HUES6 (cell line): ENCODE data around the gene ZNRF1.

Source experiments
- H3K27ac ChIP-seq: 2 replicates; pipeline ENCODE4 v1.7.0; 2013; ENCODE audit warnings: low read depth, mild to moderate bottlenecking, low read length, inconsistent platforms
- H3K27me3 ChIP-seq: 2 replicates; pipeline ENCODE4 v1.6.1; 2013; ENCODE audit warnings: low read length; ENCODE audit not compliant: control insufficient read depth, insufficient read depth
- H3K36me3 ChIP-seq: 2 replicates; pipeline ENCODE4 v1.6.1; 2013; ENCODE audit warnings: low read length; ENCODE audit not compliant: control insufficient read depth, insufficient read depth
- H3K4me1 ChIP-seq: 2 replicates; pipeline ENCODE4 v1.6.1; 2013; ENCODE audit warnings: low read length; ENCODE audit not compliant: control insufficient read depth, insufficient read depth
- H3K4me3 ChIP-seq: 2 replicates; pipeline ENCODE4 v1.5.1; 2013; ENCODE audit warnings: low read depth, low read length
- H3K9ac ChIP-seq: one replicate; pipeline ENCODE4 v1.6.1; 2013; ENCODE audit warnings: mild to moderate bottlenecking, low read length
- H3K9me3 ChIP-seq: 2 replicates; pipeline ENCODE4 v1.6.1; 2013; ENCODE audit warnings: low read depth, low read length; ENCODE audit not compliant: control insufficient read depth, insufficient read depth

The ZNRF1 gene

DNA sequence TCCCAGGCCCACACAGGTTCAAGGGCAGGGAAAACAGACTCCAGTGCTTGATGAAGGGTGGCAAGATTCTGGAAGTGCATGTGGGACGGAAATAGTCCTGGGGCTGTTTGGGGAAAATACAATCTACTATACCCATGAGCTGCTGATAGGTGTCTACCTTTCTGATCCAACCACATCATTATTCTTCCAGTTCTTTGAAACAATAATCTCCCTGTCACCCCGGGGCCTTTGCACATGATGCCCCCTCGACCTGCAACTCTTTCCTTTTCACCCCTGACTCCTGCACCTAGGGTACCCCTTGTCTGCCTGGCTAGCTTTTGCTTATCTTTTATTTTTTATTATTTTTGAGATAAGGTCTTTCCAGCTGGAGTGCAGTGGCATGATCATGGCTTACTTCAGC is 72.8 kb downstream of the ZNRF1 start:
- Histone ChIP-seq H3K9ac (no peak overlapping the region), H3K27me3 (no peaks in the 10 kb centered on the region), H3K4me1 (peaks cover 13% of the 10 kb centered on the region), H3K9me3 (no peaks in the 10 kb centered on the region), H3K27ac (no peak overlapping the region), H3K36me3 (no peaks in the 10 kb centered on the region), H3K4me3 (no peak overlapping the region)

DNA sequence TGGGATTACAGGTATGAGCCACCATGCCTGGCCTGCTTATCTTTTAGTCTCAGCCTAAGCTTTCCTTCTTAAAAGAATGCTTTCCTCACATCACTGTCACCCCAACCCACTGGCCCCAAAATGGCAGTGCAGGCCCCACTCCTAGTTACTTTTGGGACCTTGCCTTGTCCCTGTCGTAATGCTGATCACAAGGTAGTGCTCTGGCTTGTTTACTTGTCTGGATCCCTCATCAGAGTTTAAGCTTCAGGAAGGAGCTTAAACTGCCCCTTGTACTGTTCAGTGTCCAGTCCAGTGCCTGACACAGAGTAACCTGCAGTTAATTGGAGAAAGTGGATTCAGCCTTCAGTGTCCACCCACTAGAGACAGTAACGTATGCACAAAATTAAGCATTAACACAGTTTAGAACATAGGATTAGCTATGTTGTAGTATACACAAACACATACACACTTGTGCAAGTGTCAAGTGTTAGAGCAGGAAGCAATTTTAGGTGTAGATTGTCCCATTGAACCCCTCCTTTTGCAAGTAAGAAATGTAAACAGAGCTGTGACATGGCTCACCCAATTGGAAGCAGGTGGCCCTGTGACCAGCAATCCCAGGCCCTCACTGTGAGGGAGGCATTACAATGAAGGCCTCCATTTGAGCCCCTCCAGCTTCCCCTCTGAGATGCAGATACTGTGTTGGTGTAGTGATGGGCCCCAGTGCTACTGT is 73.6 kb downstream of the ZNRF1 start:
- Histone ChIP-seq H3K36me3 (no peaks in the 10 kb centered on the region), H3K9me3 (no peaks in the 10 kb centered on the region), H3K9ac (no peak overlapping the region), H3K4me1 (peaks cover 13% of the 10 kb centered on the region), H3K27me3 (no peaks in the 10 kb centered on the region), H3K4me3 (no peak overlapping the region), H3K27ac (no peak overlapping the region)

DNA sequence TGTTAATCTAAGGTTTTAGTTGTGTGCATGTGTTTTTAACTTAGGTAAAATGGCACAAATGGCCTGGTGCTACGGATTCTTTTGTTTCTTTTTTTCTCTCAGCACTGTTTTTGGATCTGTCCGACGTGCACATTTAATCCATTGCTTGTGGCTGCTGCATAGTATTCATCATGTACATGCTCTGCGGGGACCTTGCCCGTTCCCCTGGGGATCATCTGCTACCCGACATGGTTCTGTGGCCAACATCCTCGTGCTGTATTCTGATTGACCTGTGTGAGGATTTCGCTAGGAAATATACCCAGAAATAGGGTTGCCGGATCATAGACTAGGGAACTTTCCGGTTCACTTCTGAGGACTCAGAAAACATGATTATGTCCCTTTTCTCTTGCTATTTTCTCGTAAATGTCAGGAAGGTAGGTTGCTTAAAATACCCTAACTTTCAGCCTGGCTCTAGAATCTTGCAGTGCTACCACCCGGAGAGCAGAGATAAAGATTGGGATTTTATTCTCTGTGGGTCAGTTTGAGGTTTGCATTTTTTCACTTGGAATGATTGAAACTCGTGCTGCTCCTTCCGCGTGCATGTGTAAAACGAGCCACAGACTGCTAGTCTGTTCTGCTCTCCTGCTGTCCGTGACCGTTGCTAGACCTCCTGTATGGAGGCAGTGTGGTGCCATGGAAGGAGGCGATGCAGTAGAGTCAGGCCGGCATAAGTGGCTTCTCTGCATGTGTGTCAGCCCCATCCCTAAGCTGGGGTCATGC is 74.9 kb downstream of the ZNRF1 start:
- Histone ChIP-seq H3K36me3 (no peaks in the 10 kb centered on the region), H3K4me3 (no peak overlapping the region)

DNA sequence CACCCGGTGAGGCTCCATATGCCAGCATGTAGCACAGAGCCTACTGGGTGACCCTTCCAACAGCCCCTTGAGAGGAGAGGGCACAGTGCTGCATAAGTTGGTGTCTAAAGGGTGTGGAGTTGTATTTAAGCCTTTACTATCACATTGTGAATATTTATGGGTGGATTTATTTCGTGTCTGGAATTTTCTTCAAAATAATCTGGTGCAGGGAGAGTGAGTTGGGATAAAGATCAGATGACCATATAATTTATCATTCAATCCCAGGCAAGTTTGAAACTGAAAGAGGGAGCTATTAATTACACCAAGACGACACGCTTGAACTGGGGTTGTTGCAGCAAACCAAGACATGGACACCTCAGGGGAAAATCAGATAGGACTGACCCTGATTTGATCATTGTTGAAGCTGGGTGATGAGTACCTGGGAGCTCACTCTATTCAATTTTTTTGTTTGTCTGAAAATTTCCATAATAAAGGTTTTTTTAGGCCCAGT is 75.5 kb downstream of the ZNRF1 start:
- no peaks in the 10 kb centered on the region for H3K27me3 ChIP-seq
- no peaks in the 10 kb centered on the region for H3K36me3 ChIP-seq
- H3K9ac ChIP-seq, result no peak overlapping the region
- H3K27ac ChIP-seq, result no peak overlapping the region
- H3K4me3 ChIP-seq, result no peak overlapping the region
- H3K9me3 ChIP-seq, result no peaks in the 10 kb centered on the region
- peaks cover 13% of the 10 kb centered on the region for H3K4me1 ChIP-seq

More for the DNA sequence above, 74.9 kb downstream of the ZNRF1 start:
- peaks cover 13% of the 10 kb centered on the region for H3K4me1 ChIP-seq
- no peaks in the 10 kb centered on the region for H3K27me3 ChIP-seq
- no peaks in the 10 kb centered on the region for H3K9me3 ChIP-seq
- no peak overlapping the region for H3K27ac ChIP-seq
- H3K9ac ChIP-seq, result no peak overlapping the region

DNA sequence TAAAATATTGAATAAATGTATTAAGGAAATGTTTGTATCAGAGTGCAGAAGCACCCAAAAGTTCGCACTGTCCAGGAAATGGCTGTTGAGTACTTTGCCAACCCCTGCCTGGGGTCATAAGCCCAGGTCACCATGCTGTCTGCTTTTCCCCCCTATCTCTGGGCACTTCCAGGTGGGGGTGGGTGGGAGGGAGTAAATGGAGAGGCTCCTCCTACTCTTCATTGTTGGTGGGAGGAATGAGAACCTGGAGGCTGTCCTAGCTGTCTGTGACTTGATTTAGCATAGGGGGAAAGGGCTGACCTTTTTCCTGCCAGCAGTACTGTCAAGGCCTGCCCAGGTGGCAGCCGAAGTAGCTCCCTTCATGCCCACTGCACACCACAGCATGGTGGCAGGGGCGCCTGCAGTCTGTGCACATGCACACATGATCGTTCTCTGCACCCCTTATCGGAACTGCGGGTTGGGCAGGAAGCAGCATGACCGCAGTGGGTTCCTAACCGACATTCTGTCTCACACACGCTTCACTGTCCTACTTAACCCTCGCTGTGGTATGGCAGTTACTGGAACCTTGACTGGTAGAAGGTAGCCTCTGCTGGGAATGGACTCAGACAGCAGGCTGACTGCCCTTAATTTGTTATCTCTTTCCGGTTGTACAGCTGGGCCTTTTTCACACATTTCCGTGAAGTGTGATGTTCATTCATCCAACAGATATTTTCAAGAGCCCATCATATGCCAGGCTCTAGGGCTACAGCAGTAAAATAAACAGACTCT is 76.3 kb downstream of the ZNRF1 start:
- Histone ChIP-seq H3K4me1 (peaks cover 16% of the 10 kb centered on the region), H3K27me3 (no peaks in the 10 kb centered on the region), H3K4me3 (no peak overlapping the region), H3K9me3 (no peaks in the 10 kb centered on the region), H3K27ac (no peak overlapping the region), H3K9ac (no peak overlapping the region), H3K36me3 (no peaks in the 10 kb centered on the region)

DNA sequence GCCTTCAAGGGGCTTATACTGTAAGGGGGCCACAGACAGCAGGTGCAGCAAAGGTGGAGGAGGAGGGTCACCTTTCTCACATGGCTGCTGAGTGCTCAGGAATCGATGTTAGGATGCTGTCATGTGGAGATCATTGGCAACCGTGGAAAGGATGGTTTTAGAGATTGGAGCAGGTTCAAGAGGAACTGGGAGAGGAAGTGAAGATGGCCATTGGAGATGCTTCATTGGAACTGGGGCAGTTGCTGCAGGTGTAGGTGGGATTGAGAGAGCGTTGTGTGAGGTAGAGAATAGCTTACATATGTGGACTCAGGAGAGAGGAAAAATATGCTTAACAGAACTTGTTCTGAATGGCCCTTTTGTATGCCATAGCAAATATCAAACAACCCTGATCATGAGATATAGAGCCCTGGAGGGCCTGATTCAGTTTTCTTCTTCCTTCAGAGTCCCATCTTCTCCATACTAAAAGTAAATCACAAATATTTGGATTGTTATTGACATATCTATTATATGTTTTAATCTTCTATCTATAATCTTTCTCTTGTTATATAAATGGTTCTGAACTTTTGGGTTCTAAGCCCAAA is 77.0 kb downstream of the ZNRF1 start:
- H3K4me3 ChIP-seq, result no peak overlapping the region
- no peak overlapping the region for H3K9ac ChIP-seq
- H3K4me1 ChIP-seq, result peaks cover 18% of the 10 kb centered on the region
- H3K27ac ChIP-seq, result no peak overlapping the region
- no peaks in the 10 kb centered on the region for H3K36me3 ChIP-seq
- no peaks in the 10 kb centered on the region for H3K27me3 ChIP-seq
- no peaks in the 10 kb centered on the region for H3K9me3 ChIP-seq

DNA sequence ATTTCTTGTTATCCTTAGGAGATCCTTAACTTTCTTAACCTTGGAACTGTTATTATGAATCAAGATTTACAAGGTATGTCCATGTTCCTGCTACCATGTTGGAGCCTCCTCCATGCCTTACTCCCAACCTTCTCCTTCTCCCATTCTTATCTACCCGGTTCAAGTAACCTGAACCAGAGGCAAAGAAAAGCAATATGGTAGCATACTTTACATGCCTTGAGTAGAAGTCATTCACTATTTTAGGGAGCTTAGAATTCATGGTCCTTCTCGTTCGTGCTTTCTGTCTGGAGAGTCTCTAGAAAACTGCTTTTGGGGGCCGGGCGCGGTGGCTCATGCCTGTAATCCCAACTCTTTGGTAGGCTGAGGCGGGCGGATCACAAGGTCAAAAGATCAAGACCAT is 80.1 kb downstream of the ZNRF1 start:
- no peaks in the 10 kb centered on the region for H3K9me3 ChIP-seq
- H3K27ac ChIP-seq, result no peak overlapping the region
- no peak overlapping the region for H3K9ac ChIP-seq
- H3K4me1 ChIP-seq, result peaks cover 11% of the 10 kb centered on the region
- no peaks in the 10 kb centered on the region for H3K27me3 ChIP-seq
- H3K36me3 ChIP-seq, result no peaks in the 10 kb centered on the region
- H3K4me3 ChIP-seq, result no peak overlapping the region

DNA sequence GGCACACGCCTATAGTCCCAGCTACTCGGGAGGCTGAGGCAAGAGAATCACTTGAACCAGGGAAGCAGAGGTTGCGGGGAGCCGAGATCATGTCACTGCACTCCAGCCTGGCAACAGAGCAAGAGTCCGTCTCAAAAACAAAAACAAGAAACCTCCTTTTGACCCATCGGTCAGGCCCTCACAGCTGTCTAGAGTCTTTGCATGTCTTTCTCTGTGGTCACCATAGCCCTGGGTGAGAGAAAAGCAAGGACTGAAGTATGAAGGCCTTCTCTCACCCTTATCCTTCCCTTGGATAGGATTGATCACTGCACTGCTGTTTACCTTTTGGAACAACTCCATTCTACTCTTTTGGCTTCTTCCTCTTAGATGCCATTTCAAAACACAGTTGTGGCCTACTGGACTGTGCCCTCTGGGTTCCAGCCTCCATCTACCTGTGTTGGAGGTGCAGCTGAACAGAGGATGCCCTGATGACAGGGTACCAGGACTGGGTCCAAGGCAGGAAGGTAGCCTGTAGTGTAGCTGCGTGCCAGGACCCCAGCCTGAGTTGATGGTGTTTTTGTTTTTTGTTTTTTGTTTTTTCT is 80.6 kb downstream of the ZNRF1 start:
- H3K4me3 ChIP-seq, result no peak overlapping the region
- no peak overlapping the region for H3K9ac ChIP-seq
- H3K4me1 ChIP-seq, result peaks cover 5% of the 10 kb centered on the region; the same call in 1 of the 2 replicates
- H3K27me3 ChIP-seq, result no peaks in the 10 kb centered on the region
- H3K36me3 ChIP-seq, result no peaks in the 10 kb centered on the region
- no peak overlapping the region for H3K27ac ChIP-seq
- no peaks in the 10 kb centered on the region for H3K9me3 ChIP-seq

DNA sequence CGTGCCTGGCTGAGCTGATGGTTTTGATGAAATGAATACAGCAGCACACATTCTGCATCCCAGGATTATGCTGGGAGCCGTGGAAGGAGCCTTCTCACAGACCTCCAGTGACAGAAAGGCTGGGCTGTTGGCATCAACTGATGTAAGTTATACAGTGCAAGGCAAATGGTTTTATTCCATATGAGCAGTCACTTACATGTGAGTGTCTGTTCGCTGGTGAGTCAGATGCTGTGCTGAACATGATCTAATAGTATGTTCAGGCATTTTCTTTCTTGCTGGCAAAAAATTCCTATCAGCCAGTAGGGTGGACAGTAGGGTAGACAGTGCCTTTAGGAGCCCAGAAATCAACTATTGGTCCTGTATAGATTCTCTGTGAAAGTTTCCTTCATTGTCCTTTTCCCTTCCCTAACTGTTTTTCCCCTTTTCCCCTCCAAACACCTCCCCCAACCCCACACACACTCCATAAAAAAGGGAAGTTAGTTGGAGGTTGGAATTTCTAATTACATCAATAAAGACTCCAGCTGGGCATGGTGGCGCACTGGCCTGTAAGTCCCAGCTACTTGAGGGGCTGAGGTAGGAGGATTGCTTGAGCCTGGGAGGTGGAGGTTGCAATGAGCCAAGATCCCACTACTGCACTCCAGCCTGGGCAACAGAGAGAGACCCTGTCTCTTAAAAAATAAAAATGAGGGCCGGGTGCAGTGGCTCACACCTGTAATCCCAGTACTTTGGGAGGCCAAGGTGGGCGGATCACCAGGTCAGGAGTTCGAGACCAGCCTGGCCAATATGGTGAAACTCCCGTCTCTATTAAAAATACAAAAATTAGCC is 81.6 kb downstream of the ZNRF1 start:
- Histone ChIP-seq H3K9ac (no peak overlapping the region), H3K4me1 (peaks cover 5% of the 10 kb centered on the region; the same call in 1 of the 2 replicates), H3K9me3 (no peaks in the 10 kb centered on the region), H3K36me3 (no peaks in the 10 kb centered on the region), H3K4me3 (no peak overlapping the region), H3K27ac (no peak overlapping the region), H3K27me3 (no peaks in the 10 kb centered on the region)
